Measurements from ENCODE around the gene HTR2C.

Gene HTR2C

DNA sequence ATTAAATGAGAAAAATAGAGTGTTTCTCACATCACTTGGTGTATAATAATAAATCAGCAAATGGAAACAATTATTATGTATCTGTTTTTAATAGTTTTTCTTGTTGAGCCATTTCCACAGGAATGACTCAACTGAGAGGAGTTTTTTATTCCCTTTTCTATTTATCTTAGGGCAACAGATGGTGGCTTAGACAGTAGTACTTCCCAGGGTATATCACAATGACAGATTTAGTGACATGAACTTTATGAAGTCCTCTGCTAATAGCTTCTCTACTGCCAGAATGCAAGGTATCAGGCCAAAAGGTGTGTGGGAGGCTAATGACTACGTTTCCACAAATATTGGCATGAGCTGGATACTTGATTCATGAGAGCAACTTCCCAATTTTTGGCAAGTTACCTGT is 126.7 kb downstream of the HTR2C start:
- ChIA-PET CTCF (no interaction called here), POLR2A (no interaction called here)
- TF ChIP-seq, protein P1, sequence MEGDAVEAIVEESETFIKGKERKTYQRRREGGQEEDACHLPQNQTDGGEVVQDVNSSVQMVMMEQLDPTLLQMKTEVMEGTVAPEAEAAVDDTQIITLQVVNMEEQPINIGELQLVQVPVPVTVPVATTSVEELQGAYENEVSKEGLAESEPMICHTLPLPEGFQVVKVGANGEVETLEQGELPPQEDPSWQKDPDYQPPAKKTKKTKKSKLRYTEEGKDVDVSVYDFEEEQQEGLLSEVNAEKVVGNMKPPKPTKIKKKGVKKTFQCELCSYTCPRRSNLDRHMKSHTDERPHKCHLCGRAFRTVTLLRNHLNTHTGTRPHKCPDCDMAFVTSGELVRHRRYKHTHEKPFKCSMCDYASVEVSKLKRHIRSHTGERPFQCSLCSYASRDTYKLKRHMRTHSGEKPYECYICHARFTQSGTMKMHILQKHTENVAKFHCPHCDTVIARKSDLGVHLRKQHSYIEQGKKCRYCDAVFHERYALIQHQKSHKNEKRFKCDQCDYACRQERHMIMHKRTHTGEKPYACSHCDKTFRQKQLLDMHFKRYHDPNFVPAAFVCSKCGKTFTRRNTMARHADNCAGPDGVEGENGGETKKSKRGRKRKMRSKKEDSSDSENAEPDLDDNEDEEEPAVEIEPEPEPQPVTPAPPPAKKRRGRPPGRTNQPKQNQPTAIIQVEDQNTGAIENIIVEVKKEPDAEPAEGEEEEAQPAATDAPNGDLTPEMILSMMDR (IDR thresholded peaks at IDR 0.05; ENCODE audit: control extremely low read depth, extremely low read depth, low read depth, missing control alignments): no peak
- no peak for DNase-seq (ENCODE audit: extremely low spot score)

DNA sequence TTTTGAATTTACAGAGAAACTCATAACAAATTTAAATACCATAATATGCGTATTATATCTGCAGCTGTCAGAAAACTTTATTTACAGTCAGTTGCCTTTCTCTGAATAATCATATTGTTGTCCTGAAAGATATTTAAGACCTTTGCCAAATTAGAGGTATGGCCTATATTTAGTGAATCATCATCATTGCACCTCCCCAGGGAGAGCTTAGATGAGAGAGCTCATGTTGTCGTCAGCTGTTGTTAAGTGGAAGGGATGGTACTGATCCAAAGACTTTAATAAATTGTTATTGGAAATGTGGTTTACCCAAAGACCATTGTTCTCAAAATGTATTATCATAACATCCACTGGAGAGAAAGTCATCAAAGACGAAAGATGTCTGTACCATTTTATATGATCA is 128.6 kb downstream of the HTR2C start:
- POLR2A ChIA-PET: no interaction called here
- CTCF ChIA-PET: no interaction called here
- TF ChIP-seq, protein P1 (IDR thresholded peaks at IDR 0.05; ENCODE audit: control extremely low read depth, extremely low read depth, low read depth, missing control alignments): no peak
- DNase-seq (ENCODE audit: extremely low spot score): no peak

DNA sequence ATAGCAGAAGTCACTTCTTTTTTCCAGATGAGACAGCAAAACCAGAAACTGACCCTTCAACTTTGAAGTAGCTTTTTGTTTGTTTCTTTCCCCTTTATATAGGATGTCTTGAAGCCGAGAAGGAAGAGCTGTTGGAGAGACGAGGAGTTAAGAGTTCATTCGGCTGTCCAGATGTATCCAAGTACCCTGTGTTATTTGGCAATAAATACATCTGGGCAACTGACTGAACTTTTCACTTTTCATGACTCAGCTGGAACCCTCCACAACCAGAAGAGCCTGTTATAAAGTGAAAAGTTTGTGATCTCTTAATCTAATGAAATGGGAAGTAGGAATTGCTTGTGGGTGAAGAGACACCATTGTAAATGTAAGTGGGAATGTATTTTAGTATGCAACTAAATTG is 131.2 kb downstream of the HTR2C start:
- TF ChIP-seq, protein P1 (IDR thresholded peaks at IDR 0.05; ENCODE audit: control extremely low read depth, extremely low read depth, low read depth, missing control alignments): no peak
- POLR2A ChIA-PET: no interaction called here
- CTCF ChIA-PET: interaction anchor here (2.4 kb wide), 1 partner anchor 16 kb away, joined by 7 read pairs; no protein-coding TSS in a partner anchor
- DNase-seq (ENCODE audit: extremely low spot score): no peak

DNA sequence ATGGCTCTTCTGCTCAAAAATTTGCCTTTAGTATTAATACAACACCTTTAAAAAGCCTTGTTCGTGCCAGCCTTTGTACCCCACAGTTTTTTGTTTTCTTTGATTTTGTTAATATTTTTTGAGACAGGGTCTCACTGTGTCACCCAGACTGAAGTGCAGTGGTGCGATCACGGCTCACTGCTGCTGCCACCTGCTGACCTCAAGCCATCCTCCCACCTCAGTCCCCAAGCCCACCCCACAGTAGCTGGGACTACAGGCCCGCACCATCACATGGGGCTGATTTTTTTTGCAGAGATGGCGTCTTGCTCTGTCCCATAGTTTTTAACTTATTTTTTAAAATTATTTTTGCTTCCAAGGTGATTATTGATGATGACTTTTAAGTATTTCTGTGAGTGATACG is 134.0 kb downstream of the HTR2C start:
- ChIA-PET CTCF (no interaction called here), POLR2A (no interaction called here)
- DNase-seq (ENCODE audit: extremely low spot score): no peak

DNA sequence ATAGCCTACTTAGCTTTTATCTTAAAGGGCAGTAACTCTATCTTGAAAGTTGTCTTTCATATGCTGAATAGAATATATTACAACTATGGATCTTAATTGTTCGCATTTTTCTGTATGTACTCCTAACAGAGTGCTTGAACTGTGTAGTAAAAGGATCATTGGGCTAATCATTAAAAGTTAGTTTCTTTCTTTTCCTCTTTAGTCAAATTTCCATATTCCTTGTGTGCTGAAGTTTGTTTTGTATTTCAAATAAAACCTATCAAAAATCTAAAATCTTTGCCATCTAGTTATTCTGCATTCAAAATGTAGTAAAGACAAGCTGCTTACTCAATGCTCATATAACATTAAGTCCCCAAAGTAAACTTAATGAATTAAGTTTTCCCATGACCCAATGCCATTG is 182.7 kb downstream of the HTR2C start:
- TF ChIP-seq, protein P1 (IDR thresholded peaks at IDR 0.05; ENCODE audit: control extremely low read depth, extremely low read depth, low read depth, missing control alignments): no peak
- POLR2A ChIA-PET: no interaction called here

More for the DNA sequence above, 134.0 kb downstream of the HTR2C start:
- TF ChIP-seq, protein P1 (IDR thresholded peaks at IDR 0.05; ENCODE audit: control extremely low read depth, extremely low read depth, low read depth, missing control alignments): peak; percentile 20

DNA sequence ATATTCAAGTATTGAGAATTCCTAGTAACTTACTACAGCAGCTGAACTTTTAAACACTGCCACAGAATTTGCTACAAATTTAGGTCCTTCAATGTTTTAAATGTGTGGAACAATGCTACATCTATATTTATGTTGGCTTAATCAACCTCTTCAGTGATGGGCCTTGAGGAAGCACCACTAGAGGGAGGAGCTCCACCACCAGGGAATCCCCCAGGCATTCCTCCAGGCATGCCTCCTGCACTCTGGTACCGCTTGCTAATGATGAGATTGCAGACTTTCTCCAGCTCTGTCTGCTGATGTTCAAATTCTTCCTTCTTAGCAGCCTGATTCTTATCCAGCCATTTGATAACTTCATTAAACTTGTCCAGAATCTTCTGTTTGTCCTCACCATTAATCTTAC is 190.8 kb downstream of the HTR2C start:
- DNase-seq (ENCODE audit: extremely low spot score): no peak
- TF ChIP-seq, protein P1 (IDR thresholded peaks at IDR 0.05; ENCODE audit: control extremely low read depth, extremely low read depth, low read depth, missing control alignments): no peak
- POLR2A ChIA-PET: no interaction called here
- CTCF ChIA-PET: no interaction called here

More for the DNA sequence above, 182.7 kb downstream of the HTR2C start:
- no peak for DNase-seq (ENCODE audit: extremely low spot score)
- CTCF ChIA-PET: no interaction called here

DNA sequence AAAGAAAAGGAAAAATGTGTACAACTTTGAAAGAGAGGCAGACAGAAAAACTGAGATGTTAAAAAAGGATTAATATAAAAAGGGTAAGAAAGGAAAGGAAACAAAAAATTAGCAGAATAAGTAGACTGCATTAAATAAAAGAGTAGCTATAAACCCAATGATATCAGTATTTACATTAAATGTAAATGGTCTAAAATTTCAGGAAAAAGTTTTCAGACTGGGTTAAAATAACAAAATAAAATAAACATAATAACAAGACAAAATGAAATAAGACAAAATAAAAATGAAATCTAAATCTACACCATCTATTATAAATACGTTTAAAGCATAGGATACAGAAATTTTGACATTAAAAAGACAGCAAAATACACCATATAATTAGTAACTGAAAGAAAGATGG is 199.0 kb downstream of the HTR2C start:
- no peak for DNase-seq (ENCODE audit: extremely low spot score)
- POLR2A ChIA-PET: no interaction called here
- CTCF ChIA-PET: no interaction called here
- TF ChIP-seq, protein P1 (IDR thresholded peaks at IDR 0.05; ENCODE audit: control extremely low read depth, extremely low read depth, low read depth, missing control alignments): no peak

All from GM10248 (cell line).